HG03342 (cell line): ENCODE measurements around the gene TENM4.
A peak's percentile ranks its signal among the peaks of the same experiment; 100 is the strongest.
"Not testable (repeated sequence)": the region's sequence is repeated elsewhere in the genome, so short reads cannot be mapped to it uniquely, and the experiment has no call there.

ENCODE experiments used
- ATAC-seq: cut with Tn5 transposase; IDR thresholded peaks from one replicate; pipeline ENCODE4 v1.9.1; 2021; ENCODE audit warnings: mild to moderate bottlenecking, moderate library complexity; ENCODE audit not compliant: unreplicated experiment

The TENM4 gene

GRCh38 chr11:79222163-79222562 is 218.7 kb downstream of the TENM4 start:
- ATAC-seq = not testable (repeated sequence)

DNA sequence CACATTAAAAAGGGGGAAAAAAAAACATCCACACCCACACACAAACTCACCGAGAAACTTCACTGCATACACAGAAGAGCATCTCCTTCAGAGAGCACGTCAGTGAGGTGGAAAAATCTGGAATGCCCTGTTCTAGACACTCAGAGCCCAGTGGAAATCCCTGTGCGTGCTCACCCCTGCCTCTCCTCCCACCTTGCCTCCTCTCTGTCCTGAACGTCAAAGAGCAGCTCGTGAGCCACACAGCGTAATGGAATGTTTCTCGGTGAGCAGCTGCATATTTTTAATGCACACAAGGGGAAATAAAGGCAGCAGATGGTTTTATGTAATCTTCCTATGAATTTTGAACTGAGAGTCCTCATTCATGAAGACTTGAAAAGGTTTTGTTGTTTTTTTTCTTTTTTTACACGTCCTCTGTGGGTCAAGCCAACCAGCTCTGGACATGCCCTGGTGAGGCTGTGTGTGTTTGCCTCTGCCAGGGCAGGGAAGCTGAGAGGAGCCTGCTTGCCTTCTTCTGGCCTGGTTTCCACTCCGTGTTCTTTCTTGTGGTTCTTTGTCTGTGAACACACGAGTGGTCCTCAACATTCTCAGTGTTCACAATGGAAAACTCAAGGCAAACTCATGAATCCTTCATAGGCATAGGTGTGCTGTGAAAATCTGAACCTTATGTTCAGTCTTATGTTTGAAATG is 219.2 kb downstream of the TENM4 start:
- no peak for ATAC-seq

DNA sequence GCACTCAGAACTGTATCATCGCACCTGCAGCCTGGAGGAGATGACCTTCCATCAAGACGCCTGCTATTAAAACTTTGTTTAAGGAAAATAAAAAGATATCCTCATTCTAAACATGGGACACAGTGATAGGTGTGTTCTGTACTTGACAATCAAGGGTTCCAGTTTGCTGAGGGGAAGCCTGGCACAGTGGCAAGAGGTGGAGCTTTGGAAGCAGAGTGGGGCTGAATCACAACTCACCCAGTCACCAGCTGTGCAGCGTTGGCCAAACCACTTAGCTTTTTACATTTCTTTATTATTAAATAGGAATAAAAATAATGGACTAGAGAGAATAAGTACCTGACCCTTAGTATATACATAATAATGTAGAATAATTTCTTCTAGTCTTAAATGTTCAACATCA is 220.7 kb downstream of the TENM4 start:
- no peak for ATAC-seq

GRCh38 chr11:79219186-79220045 is 221.4 kb downstream of the TENM4 start:
- no peak for ATAC-seq

DNA sequence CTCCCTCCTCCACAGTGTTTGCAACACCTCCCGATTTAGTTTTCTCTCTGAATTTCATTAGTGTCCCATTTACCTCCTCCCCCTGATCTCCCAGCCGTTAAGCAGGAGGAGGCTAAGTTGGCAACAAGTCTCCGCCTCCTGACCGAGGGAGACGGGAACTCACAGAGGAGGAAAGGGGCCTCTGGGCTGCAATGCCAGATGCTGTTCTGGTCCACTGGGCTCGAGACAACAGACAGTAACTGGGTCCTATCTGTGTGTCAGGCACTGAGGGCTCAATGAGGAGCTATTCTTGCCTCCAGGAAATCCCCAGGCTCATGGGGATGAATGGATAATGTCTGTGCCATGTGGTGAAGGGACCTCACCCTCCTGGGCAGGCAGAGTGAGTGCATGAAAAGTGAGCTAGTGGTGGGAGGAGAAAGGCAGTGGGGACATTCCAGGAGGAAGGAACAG is 228.1 kb downstream of the TENM4 start:
- peak; percentile 46 for ATAC-seq

- no peak for ATAC-seq
Observed at GRCh38 chr11:79209540-79210266, 231.1 kb downstream of the TENM4 start.

GRCh38 chr11:79208126-79208525 is 232.7 kb downstream of the TENM4 start:
- peak; percentile 61 for ATAC-seq

DNA sequence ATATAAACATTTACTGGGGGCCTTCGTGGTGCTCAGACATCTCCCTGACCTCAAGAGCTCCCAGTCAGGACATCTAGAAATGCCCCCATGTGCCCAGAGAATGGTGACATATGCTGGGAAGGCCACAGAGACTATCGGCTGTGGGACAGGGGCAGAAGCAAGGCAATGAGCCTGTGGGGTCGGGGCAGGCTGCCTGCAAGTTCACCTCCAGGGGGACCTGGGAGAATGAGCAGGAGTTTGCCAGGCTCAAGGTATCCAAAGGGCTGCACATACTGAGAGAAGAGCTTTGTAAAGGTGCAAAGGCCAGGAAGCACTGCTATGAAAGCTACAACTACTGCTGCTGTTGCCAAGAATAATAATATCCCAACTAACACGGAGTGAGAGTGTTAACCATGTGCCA is 233.9 kb downstream of the TENM4 start:
- no peak for ATAC-seq

GRCh38 chr11:79205786-79206185 is 235.0 kb downstream of the TENM4 start:
- no peak for ATAC-seq

DNA sequence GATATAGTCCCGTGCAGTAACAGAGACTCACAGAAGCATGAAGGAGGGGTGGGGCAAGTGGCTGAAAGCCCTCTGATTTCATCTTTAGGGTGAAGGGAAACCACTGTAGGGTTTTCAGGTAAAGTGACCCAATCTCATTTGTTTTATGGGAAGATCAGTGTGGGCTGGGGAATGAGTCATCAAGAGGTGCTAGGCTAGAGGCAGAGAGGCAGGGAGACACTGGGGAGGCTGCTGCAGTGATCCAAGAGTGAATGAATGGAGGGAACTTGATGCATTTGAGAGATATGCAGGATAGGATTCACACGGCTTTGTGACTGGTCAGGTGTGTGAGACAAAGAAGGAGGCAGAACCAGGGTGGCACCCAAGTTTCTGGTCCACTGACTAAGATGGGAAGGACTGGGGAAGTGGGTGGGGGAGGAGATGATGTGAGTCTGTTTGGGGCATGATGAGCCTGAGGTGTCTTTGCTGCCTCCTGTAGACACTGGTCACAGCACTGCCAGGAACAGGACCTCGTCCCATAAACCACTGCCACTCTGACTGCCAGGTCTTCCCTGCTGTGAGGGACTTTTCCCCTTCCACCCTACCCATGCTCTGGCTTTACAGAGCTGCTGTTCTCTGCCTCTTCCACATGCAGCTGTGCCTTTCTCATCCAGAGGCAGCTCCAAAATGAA is 239.0 kb downstream of the TENM4 start:
- ATAC-seq = no peak

GRCh38 chr11:79200398-79201070 is 240.3 kb downstream of the TENM4 start:
- no peak for ATAC-seq

- no peak for ATAC-seq
Observed at GRCh38 chr11:79199729-79200354, 241.0 kb downstream of the TENM4 start.

- no peak for ATAC-seq
Observed at GRCh38 chr11:79198898-79199250, 242.0 kb downstream of the TENM4 start.

DNA sequence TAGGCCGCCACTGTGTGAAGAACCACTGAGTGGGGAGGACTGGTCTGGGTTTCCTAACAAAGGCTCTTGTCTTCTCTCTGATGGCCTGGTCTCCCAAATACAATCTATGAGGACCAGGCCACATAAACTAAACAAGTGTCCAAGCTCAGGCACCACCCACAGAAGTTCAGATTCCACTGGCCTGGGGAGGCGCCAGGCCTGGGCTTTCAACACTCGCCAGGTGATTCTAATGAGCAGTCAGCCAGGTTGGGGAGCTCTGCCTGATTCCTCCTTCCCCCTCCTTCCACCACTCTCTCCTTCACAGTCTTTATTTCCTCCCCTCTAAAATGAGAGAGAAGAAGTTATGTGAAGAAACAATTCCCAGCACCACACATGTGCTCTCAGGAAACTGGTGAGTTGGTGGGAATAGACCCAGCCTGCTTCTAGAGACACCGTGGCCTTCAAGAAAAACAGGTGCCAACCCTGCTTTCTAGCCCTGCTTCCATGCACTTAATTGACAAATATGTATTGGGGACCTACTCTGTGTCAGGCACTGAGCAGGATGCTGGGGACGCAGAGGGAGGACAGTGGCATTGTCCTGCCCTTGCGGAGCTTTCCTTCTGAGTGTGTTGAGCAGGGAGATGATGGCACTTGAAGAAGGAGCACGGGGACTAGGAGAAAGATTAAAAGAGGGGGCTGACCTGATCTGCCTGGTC is 242.5 kb downstream of the TENM4 start:
- ATAC-seq = no peak

DNA sequence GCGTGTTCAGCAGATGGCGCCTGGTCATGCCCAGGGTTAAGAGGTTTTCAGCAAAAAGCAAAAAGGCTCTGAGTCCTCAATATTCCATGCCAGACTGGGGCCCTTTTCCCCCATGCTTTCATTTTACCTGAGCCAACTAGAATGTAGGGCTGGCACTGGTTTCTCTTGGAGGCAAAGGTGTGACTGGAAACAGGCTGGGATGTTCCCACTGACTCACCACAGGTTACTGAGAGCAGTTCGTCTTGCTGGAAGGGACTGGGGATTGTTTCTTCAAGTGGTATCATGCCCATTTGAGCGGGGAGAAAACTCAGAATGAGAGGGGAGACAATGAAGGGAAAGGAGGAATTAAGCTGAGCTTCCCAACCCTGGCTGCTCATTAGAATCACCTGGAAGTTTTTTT is 243.9 kb downstream of the TENM4 start:
- no peak for ATAC-seq

GRCh38 chr11:79195209-79195608 is 245.6 kb downstream of the TENM4 start:
- no peak for ATAC-seq

DNA sequence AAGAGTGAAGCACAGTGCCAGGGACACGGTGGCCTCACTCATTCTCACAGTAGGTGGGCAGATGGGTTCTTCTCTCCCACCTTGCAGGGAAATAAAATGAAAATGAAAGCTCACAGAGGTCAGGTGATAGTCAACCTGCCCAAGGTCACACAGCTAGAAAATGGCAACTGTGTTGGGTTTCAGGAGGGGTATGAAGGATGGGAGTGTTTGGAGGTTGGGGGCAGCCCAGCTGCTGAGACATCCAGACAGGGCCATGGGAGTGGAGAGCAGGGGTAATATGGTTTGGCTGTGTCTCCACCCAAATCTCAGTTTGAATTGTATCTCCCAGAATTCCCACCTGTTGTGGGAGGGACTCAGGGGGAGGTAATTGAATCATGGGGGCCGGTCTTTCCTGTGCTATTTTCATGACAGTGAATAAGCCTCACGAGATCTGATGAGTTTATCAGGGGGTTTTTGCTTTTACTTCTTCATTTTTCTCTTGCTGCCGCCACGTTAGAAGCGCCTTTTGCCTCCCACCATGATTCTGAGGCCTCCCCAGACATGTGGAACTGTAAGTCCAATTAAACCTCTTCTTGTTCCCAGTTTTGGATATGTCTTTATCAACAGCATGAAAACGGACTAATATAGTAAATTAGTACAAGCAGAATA is 247.0 kb downstream of the TENM4 start:
- ATAC-seq = no peak

- no peak for ATAC-seq
Observed at GRCh38 chr11:79192836-79193235, 248.0 kb downstream of the TENM4 start.

DNA sequence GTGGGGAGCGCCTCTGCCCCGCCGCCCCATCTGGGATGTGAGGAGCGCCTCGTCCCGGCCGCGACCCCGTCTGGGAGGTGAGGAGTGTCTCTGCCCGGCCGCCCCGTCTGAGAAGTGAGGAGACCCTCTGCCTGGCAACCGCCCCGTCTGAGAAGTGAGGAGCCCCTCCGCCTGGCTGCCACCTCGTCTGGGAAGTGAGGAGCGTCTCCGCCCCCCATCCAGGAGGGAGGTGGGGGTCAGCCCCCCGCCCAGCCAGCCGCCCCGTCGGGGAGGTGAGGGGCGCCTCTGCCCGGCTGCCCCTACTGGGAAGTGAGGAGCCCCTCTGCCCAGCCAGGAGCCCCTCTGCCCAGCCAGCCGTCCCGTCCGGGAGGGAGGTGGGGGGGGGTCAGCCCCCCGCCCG is 249.1 kb downstream of the TENM4 start:
- ATAC-seq = not testable (repeated sequence)
